K562 (cell line): ENCODE measurements around the gene RC3H2. TPM values are rescaled to one million over a fixed set of nuclear protein-coding genes. Genes with fewer than 3 reads are reported as not detected.
A peak's percentile ranks its signal among the peaks of the same experiment; 100 is the strongest.

Source experiments
- ATAC-seq: fragments of 200-7000 bp; cut with Tn5 transposase; 3 replicates; pipeline ENCODE4 v1.9.1; 2020; ENCODE audit warnings: moderate library complexity
- BruUV-seq: library from RNA; stranded (reverse); fragments of 400-500 nt; replicated peaks from 2 replicates; lab custom pipeline; 2021; lab: Mats Ljungman, UMichigan
- CTCF ChIA-PET: fragments of 300-600 bp; formaldehyde crosslinking; extraction: SDS; loops from one replicate; lab custom pipeline; 2021; ENCODE audit warnings: low intra/inter-chr PET ratio; lab: Yijun Ruan, JAX
- POLR2A ChIA-PET: fragments of 300-600, 350-650 bp; sonication (Branson Sonifier 250); formaldehyde crosslinking; extraction: SDS; loops from one replicate; lab custom pipeline; 2021; ENCODE audit warnings: antibody characterized with exemption, inconsistent platforms; lab: Yijun Ruan, JAX
- DNase-seq, 4 experiments: peaks; one replicate each; pipeline versions ENCODE4 v3.0.0 to v3.0.0-alpha.2; 2011 to 2018; ENCODE audit warnings: low spot score in 3 of 4, mixed read lengths in 3 of 4; ENCODE audit errors: extremely low read depth in 1 of 4
- FAIRE-seq: peaks from 2 replicates; lab custom pipeline; 2011; peaks lifted over from hg19 to GRCh38; lab: Jason Lieb, UNC
- H2AFZ ChIP-seq: 2 replicates; pipeline ENCODE4 v1.6.0; 2011; ENCODE audit warnings: low read depth, low read length, control low read depth, inconsistent platforms
- H3K27ac ChIP-seq: fragments of 200-600 bp; 3 replicates; pipeline ENCODE4 v1.8.0; 2011; ENCODE audit warnings: low read depth, mild to moderate bottlenecking, control low read depth, inconsistent platforms, low read length, moderate library complexity, mixed read lengths; ENCODE audit errors: extremely low read depth
- H3K27me3 ChIP-seq, 2 experiments: fragments of 300-600 bp in 1 of 2; 2 replicates in 1 of 2; 3 replicates in 1 of 2; pipeline versions ENCODE4 v1.6.0 to v1.8.0; 2011; ENCODE audit warnings: inconsistent platforms in 2 of 2, low read length in 2 of 2, mild to moderate bottlenecking in 1 of 2, mixed read lengths in 1 of 2, moderate library complexity in 1 of 2; ENCODE audit not compliant: control insufficient read depth in 2 of 2, insufficient read depth in 2 of 2
- H3K36me3 ChIP-seq: fragments of 300-600 bp; 3 replicates; pipeline ENCODE4 v1.8.0; 2011; ENCODE audit warnings: mild to moderate bottlenecking, low read length, inconsistent platforms; ENCODE audit not compliant: control insufficient read depth, insufficient read depth
- H3K4me1 ChIP-seq, 2 experiments: fragments of 200-600 bp in 1 of 2; replicated peaks in 1 of 2; 2 replicates in 1 of 2; 3 replicates in 1 of 2; pipeline versions ENCODE4 v1.5.1 to v1.8.0; 2011; ENCODE audit warnings: inconsistent platforms in 2 of 2, low read length in 2 of 2, mild to moderate bottlenecking in 1 of 2, mixed read lengths in 1 of 2, moderate library complexity in 1 of 2; ENCODE audit not compliant: control insufficient read depth in 2 of 2, insufficient read depth in 2 of 2
- H3K4me2 ChIP-seq: 2 replicates; pipeline ENCODE4 v1.6.1; 2011; ENCODE audit warnings: low read length, control low read depth, inconsistent platforms, mixed read lengths; ENCODE audit not compliant: insufficient read depth
- H3K4me3 ChIP-seq: fragments of 200-600 bp; sonication (generic), shearing (Covaris generic); 2 replicates; pipeline ENCODE4 v1.5.1; 2016; ENCODE audit warnings: control low read depth, inconsistent platforms
- H3K79me2 ChIP-seq: fragments of 200-600 bp; 3 replicates; pipeline ENCODE4 v1.8.0; 2011; ENCODE audit warnings: low read length, inconsistent platforms; ENCODE audit not compliant: control insufficient read depth, insufficient read depth
- H3K9ac ChIP-seq, 2 experiments: 2 replicates each; pipeline versions ENCODE4 v1.6.0 to v1.6.1; 2011; ENCODE audit warnings: low read depth in 2 of 2, low read length in 2 of 2, control low read depth in 1 of 2, inconsistent platforms in 1 of 2, mild to moderate bottlenecking in 1 of 2, mixed read lengths in 1 of 2; ENCODE audit not compliant: insufficient read depth in 1 of 2
- H3K9me1 ChIP-seq: one replicate; pipeline ENCODE4 v1.6.0; 2011; ENCODE audit warnings: inconsistent platforms, mild to moderate bottlenecking, low read length, moderate library complexity; ENCODE audit not compliant: control insufficient read depth, insufficient read depth
- H3K9me3 ChIP-seq: replicated peaks from 2 replicates; pipeline ENCODE4 v1.5.1; 2011; ENCODE audit warnings: low read depth, low read length, inconsistent platforms; ENCODE audit not compliant: control insufficient read depth, insufficient read depth
- H4K20me1 ChIP-seq: replicated peaks from 2 replicates; pipeline ENCODE4 v1.6.1; 2011; ENCODE audit warnings: low read length, inconsistent platforms, mixed read lengths; ENCODE audit not compliant: control insufficient read depth, insufficient read depth
- C11orf30 ChIP-seq: fragments of 450-650 bp; IDR thresholded peaks from 2 replicates; pipeline ENCODE4 v1.6.1; 2016; ENCODE audit warnings: low read depth, mild to moderate bottlenecking
- CBFA2T3 ChIP-seq: fragments of 450-650 bp; IDR thresholded peaks from 2 replicates; pipeline ENCODE4 v1.6.1; 2017
- HMG20B ChIP-seq: fragments of 250-450 bp; sonication (Bioruptor Pico); IDR thresholded peaks from 2 replicates; pipeline ENCODE4 v1.5.0; 2021; ENCODE audit warnings: mild to moderate bottlenecking
- MAFF ChIP-seq: IDR thresholded peaks from 2 replicates; pipeline ENCODE4 v1.6.1; 2012; ENCODE audit warnings: low read length, improper control_type of control experiment
- MEIS2 ChIP-seq: fragments of 450-650 bp; IDR thresholded peaks from 2 replicates; pipeline ENCODE4 v1.6.1; 2014; ENCODE audit warnings: mild to moderate bottlenecking; ENCODE audit not compliant: partially characterized antibody
- PRDM10 ChIP-seq: fragments of 450-650 bp; IDR thresholded peaks from 2 replicates; pipeline ENCODE4 v1.6.1; 2018; ENCODE audit not compliant: partially characterized antibody
- SMARCC2 ChIP-seq: fragments of 450-650 bp; IDR thresholded peaks from 2 replicates; pipeline ENCODE4 v1.6.1; 2017; ENCODE audit warnings: antibody characterized with exemption, moderate library complexity, mild to moderate bottlenecking, low read depth
- TAL1 ChIP-seq: fragments of 450-650 bp; IDR thresholded peaks from 2 replicates; pipeline ENCODE4 v1.6.1; 2016; ENCODE audit warnings: mild to moderate bottlenecking
- TEAD4 ChIP-seq, 2 experiments: sonication (generic) in 1 of 2; formaldehyde crosslinking in 1 of 2; IDR thresholded peaks; 2 replicates each; pipeline versions ENCODE4 v1.6.1 to v1.8.0; 2012 to 2022; ENCODE audit warnings: borderline replicate concordance in 1 of 2, inconsistent platforms in 1 of 2, low read length in 1 of 2, mild to moderate bottlenecking in 1 of 2, missing genetic modification reagents in 1 of 2
- ZNF316 ChIP-seq: fragments of 450-650 bp; IDR thresholded peaks from 2 replicates; pipeline ENCODE4 v1.6.1; 2016
- ZNF76 ChIP-seq: fragments of 250-450 bp; sonication (Bioruptor Pico); IDR thresholded peaks from 2 replicates; pipeline ENCODE4 v1.4.0; 2020; ENCODE audit warnings: mild to moderate bottlenecking, moderate library complexity, borderline replicate concordance
- WGBS: fragments of 100-300 bp; shearing (Covaris generic); methylation state at CpG from one replicate; pipeline ENCODE4 v1.1.6; 2016; ENCODE audit warnings: low coverage, mixed read lengths; ENCODE audit not compliant: insufficient coverage; ENCODE audit errors: missing lambda C conversion rate; 5-methylcytosine and 5-hydroxymethylcytosine counted together
- in situ Hi-C: fragments of 300-500 bp; cut with MboI; formaldehyde crosslinking; loops from 4 replicates; pipeline ENCODE4 v1.15.0; 2018; ENCODE audit warnings: inconsistent platforms, mixed read lengths
- intact Hi-C: fragments of 100-400 bp; cut with micrococcal nuclease; formaldehyde crosslinking; loops from 2 replicates; pipeline ENCODE4 v1.14.2; 2022
- polyA plus RNA-seq, 8 experiments: library from polyadenylated mRNA; depleted of rRNA in 4 of 8; stranded (reverse) in 5 of 8; unstranded in 3 of 8; fragments of >200 nt; fragmentation: Nextera tagmentation in 2 of 8; fragmentation: Illumina TruSeq in 1 of 8; extraction: Ambion mirVana in 2 of 8; extraction: Trizol in 1 of 8; gene quantifications; 2 replicates each; pipeline versions ENCODE4 v1.2.1 to v1.2.3, GENCODE V29; 2011 to 2014; ENCODE audit warnings: inconsistent platforms in 1 of 8, missing spikeins in 1 of 8
- total RNA-seq, 7 experiments: library from RNA; depleted of rRNA in 6 of 7; stranded (reverse); fragments of >200 nt in 6 of 7; fragmentation: Illumina TruSeq in 2 of 7; extraction: Trizol in 2 of 7; gene quantifications; 2 replicates each; pipeline versions ENCODE4 v1.2.1 to v1.2.3, GENCODE V29; 2011 to 2021; ENCODE audit warnings: low replicate concordance in 1 of 7

The RC3H2 gene
- total and polyA plus RNA-seq, 9 of the 15 experiments (the other 6 are each of a cell fraction or from before 2014, with no cell fraction given) = 5.6 to 35.4 (median 18.6) TPM

- 0 out of 3 replicates have a peak, but pooled peaks cover 3% of the 10 kb centered on the region for H3K36me3 ChIP-seq
- H3K27ac ChIP-seq = no peak overlapping the region
- DNase-seq (no peak), FAIRE-seq (no peak), ATAC-seq (no peak)
- intact Hi-C loops = no loop called here
- peaks cover 49% of the 10 kb centered on the region for H3K79me2 ChIP-seq
- no peaks in the 10 kb centered on the region for H3K27me3 ChIP-seq
- POLR2A ChIA-PET = no interaction called here
- H2AFZ ChIP-seq = no peak overlapping the region
- CTCF ChIA-PET = no interaction called here
- H4K20me1 ChIP-seq = no peaks in the 10 kb centered on the region
- no peak overlapping the region for H3K4me2 ChIP-seq
- BruUV-seq = no TSS peak
- no peaks in the 10 kb centered on the region for H3K9me1 ChIP-seq
- H3K4me1 ChIP-seq = peaks cover 0 to 9% of the 10 kb centered on the region in 2 experiments; a peak in 2 of 5 replicates
- 97% methylated on average over 3 of the region's 3 CpGs for WGBS
- H3K9me3 ChIP-seq = no peaks in the 10 kb centered on the region
- TF ChIP-seq ZNF316 (peak; percentile 66), C11orf30 (peak; percentile 26; the same call in 1 of the 2 replicates), ZNF76 (CRISPR knock-in tag) (no peak), MAFF (peak; percentile 23; the same call in 1 of the 2 replicates)
- TF ChIP-seq, all 486 proteins: peak for 3
- no peak overlapping the region for H3K4me3 ChIP-seq
- in situ Hi-C loops = no loop called here
- no peak overlapping the region for H3K9ac ChIP-seq
Measured at GRCh38 chr9:122950263-122950662, 45.1 kb upstream of the RC3H2 start.

GRCh38 chr9:122949696-122950095 lies 44.5 kb upstream of the RC3H2 start:
- BruUV-seq = no TSS peak
- ChIA-PET POLR2A (interaction anchor here (0.7 to 1.3 kb wide), 2 partner anchors 9 to 251 kb away, joined by 3 to 5 read pairs; partner anchors contain the start of gene RABGAP1), CTCF (no interaction called here)
- H3K4me3 ChIP-seq = no peak overlapping the region
- no peaks in the 10 kb centered on the region for H3K9me1 ChIP-seq
- DNase-seq (peak in 1 of 4 experiments; percentile 9), FAIRE-seq (no peak), ATAC-seq (peak; percentile 18; the same call in 1 of the 3 replicates)
- peaks cover 0 to 11% of the 10 kb centered on the region in 2 experiments; a peak in 2 of 5 replicates for H3K4me1 ChIP-seq
- H3K9ac ChIP-seq = no peak overlapping the region
- in situ Hi-C loops = no loop called here
- no peaks in the 10 kb centered on the region for H4K20me1 ChIP-seq
- no peaks in the 10 kb centered on the region; the same call in 1 of the 2 replicates for H3K9me3 ChIP-seq
- peak; percentile 49; the same call in 1 of the 2 replicates for TF ChIP-seq CBFA2T3
- TF ChIP-seq TEAD4 (IDR thresholded peaks at IDR 0.05; ENCODE audit: low read length) = 0 out of 2 replicates have a peak, but pooled peaks have one; percentile 51
- TF ChIP-seq TEAD4 (CRISPR knock-in tag; IDR thresholded peaks at IDR 0.05; ENCODE audit: borderline replicate concordance) = no peak
- TF ChIP-seq TAL1 = 0 out of 2 replicates have a peak, but pooled peaks have one; percentile 28
- peak; percentile 28 for TF ChIP-seq PRDM10
- no peak for TF ChIP-seq HMG20B (CRISPR knock-in tag)
- no peak for TF ChIP-seq SMARCC2
- TF ChIP-seq MEIS2 = peak; percentile 2
- H3K4me2 ChIP-seq = no peak overlapping the region
- no peak overlapping the region for H2AFZ ChIP-seq
- H3K27ac ChIP-seq = no peak overlapping the region
- 0 out of 3 replicates have a peak, but pooled peaks cover 3% of the 10 kb centered on the region for H3K36me3 ChIP-seq
- WGBS = 95% methylated on average over 1 of the region's 1 CpG
- no peaks in the 10 kb centered on the region for H3K27me3 ChIP-seq
- H3K79me2 ChIP-seq = peaks cover 53% of the 10 kb centered on the region
- intact Hi-C loops = no loop called here
